Vagina (tissue), 2 donors: ENCODE data around the gene SIAH3. TPM values are rescaled to one million over a fixed set of nuclear protein-coding genes. Genes with fewer than 3 reads are reported as not detected.
"Not testable (repeated sequence)": the region's sequence is repeated elsewhere in the genome, so short reads cannot be mapped to it uniquely, and the experiment has no call there.

Experiments used
- DNase-seq, 2 donors: peaks; one replicate each; pipeline ENCODE4 v3.0.0-alpha.2; 2017; ENCODE audit errors: extremely low spot score in 2 of 2
- H3K27ac ChIP-seq: fragments of 200-600 bp; sonication (generic); one replicate; pipeline ENCODE4 v1.5.1; 2019
- H3K27me3 ChIP-seq: fragments of 200-600 bp; sonication (generic); one replicate; pipeline ENCODE4 v1.5.1; 2019
- H3K36me3 ChIP-seq, 2 donors: fragments of 200-600 bp; sonication (generic); one replicate each; pipeline ENCODE4 v1.5.1; 2017 to 2019
- H3K4me1 ChIP-seq: fragments of 200-600 bp; sonication (generic); one replicate; pipeline ENCODE4 v1.5.1; 2019
- H3K4me3 ChIP-seq, 2 donors: fragments of 200-600 bp; sonication (generic); 1 replicate in 1 of 2; 2 replicates in 1 of 2; pipeline ENCODE4 v1.5.1; 2016 to 2019
- H3K9me3 ChIP-seq: fragments of 200-600 bp; sonication (generic); one replicate; pipeline ENCODE4 v1.5.1; 2019
- POLR2A ChIP-seq, 2 donors: fragments of 450-650 bp; IDR thresholded peaks; one replicate each; pipeline ENCODE4 v1.6.1; 2017; ENCODE audit warnings: antibody characterized with exemption in 2 of 2, mild to moderate bottlenecking in 2 of 2, moderate library complexity in 2 of 2
- POLR2AphosphoS5 ChIP-seq, 2 donors: sonication (generic); formaldehyde crosslinking; IDR thresholded peaks; one replicate each; pipeline ENCODE4 v1.9.0; 2017; ENCODE audit warnings: antibody characterized with exemption in 2 of 2, mild to moderate bottlenecking in 2 of 2, low read depth in 1 of 2; ENCODE audit not compliant: insufficient read depth in 1 of 2
- intact Hi-C: fragments of 100-400 bp; cut with DNase I; formaldehyde crosslinking; loops from one replicate; pipeline ENCODE4 v1.15.1; 2023
- total RNA-seq: library from RNA; depleted of rRNA; stranded (reverse); fragments of >200 nt; gene quantifications from one replicate; pipeline ENCODE4 v1.2.3, GENCODE V29; 2016
- TF ChIP-seq, protein P1 (sequence below), 3 experiments: fragments of 450-650 bp in 2 of 3; fragments of 200-600 bp in 1 of 3; sonication (generic) in 1 of 3; IDR thresholded peaks; one replicate each; pipeline ENCODE4 v1.5.1; 2017 to 2019; ENCODE audit warnings: antibody characterized with exemption in 3 of 3, mild to moderate bottlenecking in 2 of 3, moderate library complexity in 2 of 3

Gene SIAH3
- total RNA-seq, 1 donor from 2014 or later: not detected

DNA sequence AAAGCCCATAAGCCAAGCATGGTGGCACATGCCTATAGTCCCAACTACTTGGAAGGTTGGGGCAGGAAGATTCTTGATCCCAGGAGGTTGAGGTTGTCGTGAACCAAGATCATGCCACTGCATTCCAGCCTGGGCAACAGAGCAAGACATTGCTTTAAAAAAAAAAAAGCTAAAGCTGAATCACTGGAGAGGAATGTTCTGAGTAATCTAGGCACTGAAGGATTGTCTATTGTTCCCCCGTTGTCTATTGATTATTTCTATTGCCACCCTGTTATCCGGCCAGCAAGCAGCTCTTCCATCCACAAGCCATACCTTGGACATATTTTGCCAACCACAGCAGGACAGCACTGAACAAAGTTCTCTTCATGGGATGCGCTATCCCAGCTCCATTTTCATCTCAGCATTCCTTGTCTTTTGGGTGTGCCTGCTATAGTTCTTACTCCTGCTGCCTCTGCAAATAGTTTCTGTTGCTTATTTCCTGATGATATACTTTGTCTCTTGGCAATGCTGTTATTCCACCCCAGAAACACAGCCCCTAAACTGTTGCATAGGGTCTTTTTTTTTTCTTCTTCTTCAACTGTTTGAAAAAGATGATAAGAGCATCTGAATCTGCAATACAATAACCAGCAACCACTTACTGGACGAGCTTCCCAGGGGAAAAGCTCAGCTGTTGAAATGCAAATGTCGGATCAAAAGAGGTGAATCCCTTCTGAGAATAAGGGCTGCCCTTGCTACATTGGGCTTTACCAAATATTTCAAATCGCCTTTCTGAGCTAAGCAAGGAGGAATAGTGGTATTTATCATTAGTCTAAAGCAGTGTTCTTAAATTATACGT lies 22.2 kb upstream of the SIAH3 start:
- no peak overlapping the region for H3K27ac ChIP-seq
- DNase-seq: peak in 1 of 2 donors; percentile 34
- no peaks in the 10 kb centered on the region for H3K27me3 ChIP-seq
- H3K4me1 ChIP-seq: no peaks in the 10 kb centered on the region
- intact Hi-C loops: no loop called here
- no peak overlapping the region for H3K4me3 ChIP-seq
- H3K9me3 ChIP-seq: no peaks in the 10 kb centered on the region
- TF ChIP-seq POLR2A (IDR thresholded peaks at IDR 0.05) (no peak), POLR2AphosphoS5 (IDR thresholded peaks at IDR 0.05; ENCODE audit: insufficient read depth in 1 of 2, low read depth in 1 of 2) (no peak)
- TF ChIP-seq, protein P1, sequence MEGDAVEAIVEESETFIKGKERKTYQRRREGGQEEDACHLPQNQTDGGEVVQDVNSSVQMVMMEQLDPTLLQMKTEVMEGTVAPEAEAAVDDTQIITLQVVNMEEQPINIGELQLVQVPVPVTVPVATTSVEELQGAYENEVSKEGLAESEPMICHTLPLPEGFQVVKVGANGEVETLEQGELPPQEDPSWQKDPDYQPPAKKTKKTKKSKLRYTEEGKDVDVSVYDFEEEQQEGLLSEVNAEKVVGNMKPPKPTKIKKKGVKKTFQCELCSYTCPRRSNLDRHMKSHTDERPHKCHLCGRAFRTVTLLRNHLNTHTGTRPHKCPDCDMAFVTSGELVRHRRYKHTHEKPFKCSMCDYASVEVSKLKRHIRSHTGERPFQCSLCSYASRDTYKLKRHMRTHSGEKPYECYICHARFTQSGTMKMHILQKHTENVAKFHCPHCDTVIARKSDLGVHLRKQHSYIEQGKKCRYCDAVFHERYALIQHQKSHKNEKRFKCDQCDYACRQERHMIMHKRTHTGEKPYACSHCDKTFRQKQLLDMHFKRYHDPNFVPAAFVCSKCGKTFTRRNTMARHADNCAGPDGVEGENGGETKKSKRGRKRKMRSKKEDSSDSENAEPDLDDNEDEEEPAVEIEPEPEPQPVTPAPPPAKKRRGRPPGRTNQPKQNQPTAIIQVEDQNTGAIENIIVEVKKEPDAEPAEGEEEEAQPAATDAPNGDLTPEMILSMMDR (IDR thresholded peaks at IDR 0.05): no peak
- H3K36me3 ChIP-seq: no peaks in the 10 kb centered on the region

DNA sequence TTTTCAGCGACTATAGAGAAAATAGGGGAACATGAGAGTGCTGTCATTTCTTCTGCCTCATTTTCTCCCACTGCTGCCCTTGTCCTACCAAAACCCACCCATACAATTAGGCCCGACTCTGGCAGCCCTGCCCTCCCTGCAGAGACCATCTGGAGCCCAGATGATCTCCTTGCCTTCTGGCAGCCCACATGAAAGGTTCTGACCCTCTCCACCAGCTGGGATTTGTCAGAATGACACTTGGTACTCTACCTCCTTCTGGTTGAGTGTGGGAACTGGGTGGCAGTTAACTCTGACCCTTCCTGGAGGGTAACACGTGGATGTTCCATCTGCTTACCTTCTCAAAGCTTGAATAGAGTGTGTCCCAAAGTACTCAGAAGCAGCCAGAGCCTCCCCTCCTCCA lies 21.0 kb upstream of the SIAH3 start:
- no peak overlapping the region for H3K4me3 ChIP-seq
- intact Hi-C loops: no loop called here
- peak in 1 of 2 donors; percentile 42 for DNase-seq
- H3K4me1 ChIP-seq: no peaks in the 10 kb centered on the region
- TF ChIP-seq, protein P1 (IDR thresholded peaks at IDR 0.05): no peak
- TF ChIP-seq POLR2A (IDR thresholded peaks at IDR 0.05): no peak
- no peak for TF ChIP-seq POLR2AphosphoS5 (IDR thresholded peaks at IDR 0.05; ENCODE audit: insufficient read depth in 1 of 2, low read depth in 1 of 2)
- no peaks in the 10 kb centered on the region for H3K36me3 ChIP-seq
- H3K27me3 ChIP-seq: no peaks in the 10 kb centered on the region
- H3K27ac ChIP-seq: no peak overlapping the region
- no peaks in the 10 kb centered on the region for H3K9me3 ChIP-seq

DNA sequence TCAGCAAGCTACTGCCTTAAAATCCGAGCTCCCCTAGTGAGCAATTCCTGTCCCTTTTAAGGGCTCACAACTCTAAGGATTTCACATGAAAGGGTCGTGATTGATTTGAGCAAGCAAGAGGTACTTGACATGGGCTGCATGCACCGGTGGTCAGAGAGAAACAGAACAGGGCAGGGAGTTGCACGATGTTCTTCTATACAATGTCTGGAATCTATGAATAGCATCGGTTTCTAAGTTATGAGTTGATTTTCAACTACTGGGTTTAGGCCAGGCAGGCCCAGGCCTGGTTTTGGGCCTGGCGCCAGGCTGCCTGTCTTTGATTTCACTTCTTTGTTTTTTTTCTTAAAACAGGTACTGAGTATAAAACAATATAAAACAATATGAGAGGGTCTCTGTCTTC lies 19.6 kb upstream of the SIAH3 start:
- H3K9me3 ChIP-seq, H3K27ac ChIP-seq, H3K36me3 ChIP-seq, H3K4me3 ChIP-seq, H3K4me1 ChIP-seq, DNase-seq, H3K27me3 ChIP-seq, intact Hi-C loops: not testable (repeated sequence)

DNA sequence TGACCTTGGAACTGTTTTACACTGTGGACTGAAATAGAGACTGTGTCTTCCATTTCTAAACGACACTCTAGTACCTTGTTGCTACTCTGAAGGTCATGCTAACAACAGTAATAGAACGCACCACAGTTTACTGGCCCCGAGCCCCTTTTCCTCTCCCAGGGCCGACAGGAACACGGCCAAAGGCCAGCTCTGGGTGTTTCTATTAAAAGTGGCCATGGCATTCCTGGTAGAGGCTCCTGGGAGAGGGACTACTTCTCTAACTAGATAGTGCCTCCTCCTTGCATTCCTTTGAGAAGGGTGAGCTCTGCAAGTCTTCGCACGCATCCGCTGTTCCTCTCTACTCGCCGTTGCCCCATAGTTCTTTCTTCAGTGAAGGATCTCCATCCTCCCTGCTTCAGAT lies 18.7 kb upstream of the SIAH3 start:
- Histone ChIP-seq H3K36me3 (no peaks in the 10 kb centered on the region), H3K9me3 (no peaks in the 10 kb centered on the region), H3K4me3 (no peak overlapping the region), H3K27me3 (no peaks in the 10 kb centered on the region), H3K27ac (no peak overlapping the region), H3K4me1 (no peaks in the 10 kb centered on the region)
- TF ChIP-seq POLR2AphosphoS5 (IDR thresholded peaks at IDR 0.05; ENCODE audit: insufficient read depth in 1 of 2, low read depth in 1 of 2) (no peak), POLR2A (IDR thresholded peaks at IDR 0.05) (no peak)
- TF ChIP-seq, protein P1 (IDR thresholded peaks at IDR 0.05): no peak
- peak in 1 of 2 donors; percentile 56 for DNase-seq
- intact Hi-C loops: no loop called here

DNA sequence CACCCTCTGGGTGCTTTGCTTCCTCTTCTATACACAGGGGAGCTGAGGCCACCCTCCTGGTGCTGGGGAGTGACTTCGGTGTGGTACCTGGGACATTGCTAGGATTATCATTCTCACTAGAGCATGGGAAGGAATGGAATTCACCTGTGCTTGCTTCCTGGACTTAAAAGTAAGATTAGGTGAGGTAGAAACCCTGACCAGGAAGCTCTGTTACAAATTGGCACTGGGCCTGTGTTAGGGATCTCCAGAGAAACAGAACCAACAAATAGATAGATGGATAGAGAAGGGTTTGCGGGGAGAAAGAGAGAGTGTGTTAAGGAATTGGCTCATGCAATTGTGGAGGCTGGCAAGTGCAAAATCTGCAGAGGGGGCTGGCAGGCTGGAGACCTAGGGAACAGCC lies 13.9 kb upstream of the SIAH3 start:
- H3K27me3 ChIP-seq: no peaks in the 10 kb centered on the region
- no peaks in the 10 kb centered on the region for H3K4me1 ChIP-seq
- no peaks in the 10 kb centered on the region for H3K9me3 ChIP-seq
- no peak for DNase-seq
- H3K27ac ChIP-seq: no peak overlapping the region
- intact Hi-C loops: no loop called here
- no peaks in the 10 kb centered on the region for H3K36me3 ChIP-seq
- no peak overlapping the region for H3K4me3 ChIP-seq
- TF ChIP-seq POLR2AphosphoS5 (IDR thresholded peaks at IDR 0.05; ENCODE audit: insufficient read depth in 1 of 2, low read depth in 1 of 2): no peak
- no peak for TF ChIP-seq POLR2A (IDR thresholded peaks at IDR 0.05)
- TF ChIP-seq, protein P1 (IDR thresholded peaks at IDR 0.05): no peak
